ENCODE data around the gene SCN5A.
A peak's percentile ranks its signal among the peaks of the same experiment; 100 is the strongest.

SCN5A gene

GRCh38 chr3:38628835-38629234 is 20.7 kb downstream of the SCN5A start:
- no peak for DNase-seq (ENCODE audit: low read depth)
- no peak for TF ChIP-seq CTCF (IDR thresholded peaks at IDR 0.05; ENCODE audit: low read depth, low read length, missing control alignments)
- H3K4me3 ChIP-seq (ENCODE audit: low read depth, low read length): no peak overlapping the region

- H3K4me3 ChIP-seq (ENCODE audit: low read depth, low read length): no peak overlapping the region
- peak; percentile 71 for TF ChIP-seq CTCF (IDR thresholded peaks at IDR 0.05; ENCODE audit: low read depth, low read length, missing control alignments)
- DNase-seq (ENCODE audit: low read depth): no peak
Measured at GRCh38 chr3:38627956-38628355, 21.5 kb downstream of the SCN5A start.

- DNase-seq (ENCODE audit: low read depth): no peak
- H3K4me3 ChIP-seq (ENCODE audit: low read depth, low read length): no peak overlapping the region
- no peak for TF ChIP-seq CTCF (IDR thresholded peaks at IDR 0.05; ENCODE audit: low read depth, low read length, missing control alignments)
Measured at GRCh38 chr3:38626171-38626570, 23.3 kb downstream of the SCN5A start.

- H3K4me3 ChIP-seq (ENCODE audit: low read depth, low read length): no peak overlapping the region
- no peak for TF ChIP-seq CTCF (IDR thresholded peaks at IDR 0.05; ENCODE audit: low read depth, low read length, missing control alignments)
- no peak for DNase-seq (ENCODE audit: low read depth)
Measured at GRCh38 chr3:38623539-38623938, 25.9 kb downstream of the SCN5A start.

GRCh38 chr3:38622336-38622735 is 27.2 kb downstream of the SCN5A start:
- no peak for TF ChIP-seq CTCF (IDR thresholded peaks at IDR 0.05; ENCODE audit: low read depth, low read length, missing control alignments)
- no peak overlapping the region for H3K4me3 ChIP-seq (ENCODE audit: low read depth, low read length)
- DNase-seq (ENCODE audit: low read depth): no peak

- no peak for DNase-seq (ENCODE audit: low read depth)
- no peak for TF ChIP-seq CTCF (IDR thresholded peaks at IDR 0.05; ENCODE audit: low read depth, low read length, missing control alignments)
- H3K4me3 ChIP-seq (ENCODE audit: low read depth, low read length): no peak overlapping the region
Measured at GRCh38 chr3:38620236-38620635, 29.3 kb downstream of the SCN5A start.

- no peak overlapping the region for H3K4me3 ChIP-seq (ENCODE audit: low read depth, low read length)
Measured at GRCh38 chr3:38618343-38618742, 31.1 kb downstream of the SCN5A start.

More at GRCh38 chr3:38618343-38618742, 31.1 kb downstream of the SCN5A start:
- no peak for TF ChIP-seq CTCF (IDR thresholded peaks at IDR 0.05; ENCODE audit: low read depth, low read length, missing control alignments)
- DNase-seq (ENCODE audit: low read depth): no peak
